ENCODE measurements around the gene DPF3. TPM values are rescaled to one million over a fixed set of nuclear protein-coding genes. Genes with fewer than 3 reads are reported as not detected.

The DPF3 gene
- total RNA-seq, 2 donors from 2014 or later, result 0.78 to 4.0 TPM

- H3K4me3 ChIP-seq, result no peak overlapping the region
- no peaks in the 10 kb centered on the region for H3K9me3 ChIP-seq
- H3K27me3 ChIP-seq, result no peaks in the 10 kb centered on the region
- 53 to 56% methylated on average over 1 of the region's 1 CpG for WGBS, 2 donors
- H3K27ac ChIP-seq, result no peak overlapping the region
- TF ChIP-seq CTCF (IDR thresholded peaks at IDR 0.05), result no peak
- TF ChIP-seq POLR2A (IDR thresholded peaks at IDR 0.05), result no peak
- no peaks in the 10 kb centered on the region for H3K36me3 ChIP-seq (replicated peaks in 1 of 2; ENCODE audit: insufficient read depth in 1 of 2, low read depth in 2 of 2)
- intact Hi-C loops (cut with DNase I), result no loop called here
- ATAC-seq (no peak), DNase-seq (no peak)
- H3K4me1 ChIP-seq, result peaks cover 4% of the 10 kb centered on the region
These were observed 13.0 kb upstream of the DPF3 start for GRCh38 chr14:72906879-72907278.

- Histone ChIP-seq H3K36me3 (replicated peaks in 1 of 2; ENCODE audit: insufficient read depth in 1 of 2, low read depth in 2 of 2) (no peaks in the 10 kb centered on the region), H3K9me3 (no peaks in the 10 kb centered on the region), H3K4me3 (no peak overlapping the region), H3K27me3 (no peaks in the 10 kb centered on the region), H3K4me1 (peaks cover 4% of the 10 kb centered on the region), H3K27ac (no peak overlapping the region)
- TF ChIP-seq CTCF (IDR thresholded peaks at IDR 0.05) (no peak), POLR2A (IDR thresholded peaks at IDR 0.05) (no peak)
- 30 to 39% methylated on average over 3 of the region's 3 CpGs for WGBS, 2 donors
- DNase-seq (no peak), ATAC-seq (no peak)
- intact Hi-C loops (cut with DNase I), result no loop called here
These were observed 12.4 kb upstream of the DPF3 start for GRCh38 chr14:72906316-72906715.

- H3K4me3 ChIP-seq, result no peak overlapping the region
- intact Hi-C loops (cut with DNase I), result no loop called here
- ATAC-seq (peak; percentile 83), DNase-seq (peak; percentile 63 to 74 (median 68))
- H3K27ac ChIP-seq, result no peak overlapping the region
- H3K36me3 ChIP-seq (replicated peaks in 1 of 2; ENCODE audit: insufficient read depth in 1 of 2, low read depth in 2 of 2), result no peaks in the 10 kb centered on the region
- WGBS, 2 donors, result 31% methylated on average over 5 of the region's 5 CpGs
- H3K4me1 ChIP-seq, result peaks cover 4% of the 10 kb centered on the region
- no peaks in the 10 kb centered on the region for H3K27me3 ChIP-seq
- TF ChIP-seq POLR2A (IDR thresholded peaks at IDR 0.05) (no peak), CTCF (IDR thresholded peaks at IDR 0.05) (peak; percentile 80 to 95 (median 94))
- H3K9me3 ChIP-seq, result no peaks in the 10 kb centered on the region
These were observed 11.1 kb upstream of the DPF3 start for GRCh38 chr14:72904840-72905561.

GRCh38 chr14:72904218-72904617 is 10.3 kb upstream of the DPF3 start:
- H3K36me3 ChIP-seq (replicated peaks in 1 of 2; ENCODE audit: insufficient read depth in 1 of 2, low read depth in 2 of 2), result no peaks in the 10 kb centered on the region
- DNase-seq (no peak), ATAC-seq (no peak)
- 31 to 100% methylated on average over 1 of the region's 1 CpG for WGBS, 2 donors
- TF ChIP-seq POLR2A (IDR thresholded peaks at IDR 0.05) (no peak), CTCF (IDR thresholded peaks at IDR 0.05) (no peak)
- H3K27me3 ChIP-seq, result no peaks in the 10 kb centered on the region
- H3K4me3 ChIP-seq, result no peak overlapping the region
- no peaks in the 10 kb centered on the region for H3K9me3 ChIP-seq
- H3K4me1 ChIP-seq, result peaks cover 3% of the 10 kb centered on the region
- no peak overlapping the region for H3K27ac ChIP-seq
- intact Hi-C loops (cut with DNase I), result no loop called here

GRCh38 chr14:72903716-72904115 is 9.8 kb upstream of the DPF3 start:
- Histone ChIP-seq H3K4me3 (no peak overlapping the region), H3K36me3 (replicated peaks in 1 of 2; ENCODE audit: insufficient read depth in 1 of 2, low read depth in 2 of 2) (no peaks in the 10 kb centered on the region), H3K4me1 (no peaks in the 10 kb centered on the region), H3K9me3 (no peaks in the 10 kb centered on the region), H3K27ac (no peak overlapping the region), H3K27me3 (no peaks in the 10 kb centered on the region)
- WGBS, 2 donors, result 36 to 87% methylated on average over 1 of the region's 1 CpG
- TF ChIP-seq CTCF (IDR thresholded peaks at IDR 0.05) (no peak), POLR2A (IDR thresholded peaks at IDR 0.05) (no peak)
- DNase-seq, result no peak
- no peak for ATAC-seq
- intact Hi-C loops (cut with DNase I), result no loop called here
